GM18867 (cell line): Measurements from ENCODE around the gene PCK1.

Experiments
- ATAC-seq: cut with Tn5 transposase; IDR thresholded peaks from one replicate; pipeline ENCODE4 v1.9.1; 2021; ENCODE audit warnings: mild to moderate bottlenecking, moderate library complexity; ENCODE audit not compliant: unreplicated experiment

PCK1 gene

GRCh38 chr20:57559658-57560553 is 1.0 kb upstream of the PCK1 start:
- no peak for ATAC-seq

- no peak for ATAC-seq
Observed at GRCh38 chr20:57561356-57562279, 708 bp downstream of the PCK1 start.

GRCh38 chr20:57562541-57563465 is 1.9 kb downstream of the PCK1 start:
- no peak for ATAC-seq

- ATAC-seq = no peak
Observed at GRCh38 chr20:57563522-57563921, 2.6 kb downstream of the PCK1 start.

- ATAC-seq = no peak
Observed at GRCh38 chr20:57564180-57564802, 3.4 kb downstream of the PCK1 start.

- ATAC-seq = no peak
Observed at GRCh38 chr20:57564951-57565642, 4.2 kb downstream of the PCK1 start.

GRCh38 chr20:57566399-57566798 is 5.5 kb downstream of the PCK1 start:
- no peak for ATAC-seq

DNA sequence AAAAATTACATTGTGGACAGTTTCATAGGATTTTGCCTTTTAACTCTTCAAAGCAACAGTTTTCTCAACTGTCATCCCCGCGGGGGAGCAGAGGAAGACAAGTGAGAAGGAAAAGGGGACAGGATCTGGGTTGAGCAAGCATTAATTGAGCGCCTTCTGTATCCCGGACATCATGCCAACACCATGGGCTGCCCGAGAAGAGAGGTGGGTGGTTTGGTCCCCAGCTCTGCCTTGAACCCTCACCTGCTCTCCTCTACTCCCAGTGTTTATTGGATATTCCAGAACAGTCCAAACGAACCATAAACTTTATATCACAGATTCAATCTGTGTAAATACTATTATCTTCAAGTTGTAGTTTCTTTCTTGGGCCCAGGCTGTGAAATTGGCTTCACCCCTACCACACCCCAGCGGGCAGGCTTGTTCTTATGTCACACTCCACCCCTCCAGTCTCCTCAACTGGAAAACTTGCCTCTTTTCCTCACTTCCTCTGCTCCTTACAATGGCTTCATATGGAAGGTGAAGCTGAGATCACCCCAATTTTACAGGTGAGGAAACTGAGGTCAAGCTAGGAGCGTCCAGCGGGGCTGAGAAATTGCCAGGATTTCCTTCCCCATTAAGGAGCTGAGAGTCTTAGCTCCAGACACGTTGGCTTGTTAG is 6.0 kb downstream of the PCK1 start:
- no peak for ATAC-seq

DNA sequence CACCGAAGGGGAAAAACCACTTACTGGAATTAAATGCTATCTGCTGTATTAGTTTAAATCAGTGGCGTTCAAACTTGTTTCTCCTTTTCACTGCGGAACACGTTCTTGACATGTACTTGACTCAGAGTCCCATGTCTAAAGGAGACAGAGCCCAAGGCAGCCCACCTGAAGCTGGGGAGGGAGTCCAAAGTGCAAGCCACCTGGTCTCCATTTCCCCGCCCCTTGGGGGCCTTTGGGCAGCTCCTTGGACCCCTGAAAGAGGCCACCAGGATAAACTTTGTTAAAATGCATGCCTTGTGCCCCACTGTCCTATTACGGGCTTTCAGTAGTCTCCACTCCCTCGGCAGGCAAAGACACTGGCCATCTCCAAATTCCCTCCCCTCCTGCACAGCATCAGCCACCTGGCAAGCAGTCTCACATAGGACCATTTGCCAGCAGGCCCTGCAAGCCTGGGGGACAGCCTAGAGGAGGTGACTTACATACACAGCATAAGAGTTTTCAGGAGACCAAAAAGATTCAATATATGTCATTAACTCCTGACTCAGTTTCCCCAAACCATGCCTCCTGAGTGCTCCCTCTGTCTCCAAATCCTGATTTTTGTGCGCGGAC is 6.7 kb downstream of the PCK1 start:
- ATAC-seq = no peak

DNA sequence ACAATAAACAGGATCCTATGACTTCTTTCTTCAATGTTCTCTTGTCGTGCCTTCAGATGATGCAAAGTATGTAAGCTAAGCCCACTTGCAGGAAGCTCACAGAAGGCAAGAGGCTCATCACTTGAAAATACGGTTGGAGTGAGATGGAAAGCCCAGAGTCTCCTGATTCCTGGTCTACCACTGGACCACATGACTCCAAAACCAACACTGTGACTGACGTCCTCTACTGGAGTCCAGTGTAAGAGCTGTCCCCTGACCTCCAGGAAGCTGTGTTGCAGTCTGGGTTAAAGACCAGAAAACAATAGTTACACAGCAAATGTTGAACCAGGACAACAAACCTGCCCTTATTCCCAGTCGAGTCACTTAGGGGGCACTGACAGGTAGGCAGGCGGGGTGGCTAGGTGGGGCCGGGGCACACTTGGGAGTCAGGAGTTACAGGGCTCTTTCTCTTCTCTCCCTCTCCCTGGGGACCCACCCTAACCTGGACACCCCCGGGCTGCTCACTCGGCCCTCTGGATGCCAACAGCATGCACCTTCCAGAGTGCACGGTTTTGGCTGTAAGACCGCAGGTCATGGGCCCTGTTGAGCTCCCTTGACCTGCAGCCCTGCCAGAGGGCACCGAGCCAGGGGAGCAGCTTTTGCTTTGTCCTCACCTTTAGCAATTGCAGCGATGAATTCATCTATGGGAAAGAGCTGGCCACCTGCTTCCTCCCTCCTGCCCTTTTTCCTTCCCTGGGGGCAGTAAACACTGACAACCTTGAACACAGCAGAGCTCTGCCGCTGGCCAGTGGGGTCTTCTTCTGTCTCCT is 7.4 kb downstream of the PCK1 start:
- ATAC-seq = no peak

- ATAC-seq = no peak
Observed at GRCh38 chr20:57568960-57569359, 8.1 kb downstream of the PCK1 start.

DNA sequence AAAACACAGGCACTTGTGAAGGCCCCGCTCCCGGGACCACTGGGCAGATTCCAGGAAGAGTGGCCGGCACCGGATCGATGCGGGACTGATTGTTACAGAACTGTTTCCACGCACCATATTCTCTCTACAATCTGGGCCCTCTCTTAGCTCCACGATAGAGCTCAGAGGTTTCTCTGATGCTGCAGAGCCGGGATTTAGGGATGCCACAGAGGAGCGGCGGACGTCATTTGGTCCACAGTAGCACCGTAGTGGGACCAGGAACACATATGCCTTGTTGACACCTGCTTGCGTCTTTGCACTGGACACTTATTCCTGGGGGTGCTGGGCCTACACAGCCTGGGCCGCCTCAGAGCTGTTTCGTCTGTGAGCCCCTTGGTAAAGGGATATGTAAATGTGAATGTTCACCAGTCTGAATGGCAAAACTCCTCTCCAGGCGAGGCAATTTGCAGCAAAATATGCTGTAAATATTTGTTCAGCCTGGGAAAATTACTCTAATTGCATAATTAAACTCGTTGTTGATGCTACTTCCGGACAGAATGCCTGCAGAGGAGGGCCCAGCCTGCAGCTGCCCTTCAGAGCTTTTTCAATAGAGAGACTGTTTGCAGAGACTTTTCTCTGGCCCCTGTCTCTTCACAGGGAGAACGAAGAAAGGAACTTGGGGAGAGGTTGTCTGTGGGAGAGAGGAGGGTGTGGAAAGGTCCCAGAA is 9.4 kb downstream of the PCK1 start:
- no peak for ATAC-seq

GRCh38 chr20:57570920-57571319 is 10.0 kb downstream of the PCK1 start:
- no peak for ATAC-seq

DNA sequence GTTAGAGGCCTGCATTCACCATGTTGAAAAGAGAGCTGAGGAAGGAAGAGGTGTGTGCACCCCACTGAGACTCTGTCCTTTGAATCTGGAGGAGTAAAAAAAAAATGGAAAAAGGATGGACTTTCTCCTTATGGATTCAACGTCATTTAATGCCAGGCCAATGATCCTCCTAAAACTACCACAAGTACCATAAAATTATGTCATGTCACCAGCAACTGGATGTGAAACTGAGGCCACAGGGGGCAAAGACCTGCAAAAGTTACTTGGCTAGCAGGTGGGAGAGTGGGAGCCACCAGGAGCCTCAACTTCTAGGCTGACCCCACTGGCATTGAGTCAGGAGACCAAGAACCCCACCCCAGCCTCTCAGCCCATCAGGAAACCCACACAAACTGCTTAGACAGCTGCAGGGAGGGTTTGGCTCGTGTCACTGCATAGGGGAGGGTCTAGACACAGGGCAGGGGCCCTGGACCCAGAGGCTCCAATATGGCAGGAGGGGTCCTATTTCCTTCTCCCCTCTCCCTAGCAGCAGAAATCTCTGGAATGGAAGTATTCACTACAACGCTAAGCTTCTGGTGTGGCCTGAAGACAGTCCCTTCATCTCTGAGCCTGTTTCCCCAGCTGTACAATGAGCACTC is 11.0 kb downstream of the PCK1 start:
- ATAC-seq = no peak

- no peak for ATAC-seq
Observed at GRCh38 chr20:57573242-57573641, 12.3 kb downstream of the PCK1 start.

DNA sequence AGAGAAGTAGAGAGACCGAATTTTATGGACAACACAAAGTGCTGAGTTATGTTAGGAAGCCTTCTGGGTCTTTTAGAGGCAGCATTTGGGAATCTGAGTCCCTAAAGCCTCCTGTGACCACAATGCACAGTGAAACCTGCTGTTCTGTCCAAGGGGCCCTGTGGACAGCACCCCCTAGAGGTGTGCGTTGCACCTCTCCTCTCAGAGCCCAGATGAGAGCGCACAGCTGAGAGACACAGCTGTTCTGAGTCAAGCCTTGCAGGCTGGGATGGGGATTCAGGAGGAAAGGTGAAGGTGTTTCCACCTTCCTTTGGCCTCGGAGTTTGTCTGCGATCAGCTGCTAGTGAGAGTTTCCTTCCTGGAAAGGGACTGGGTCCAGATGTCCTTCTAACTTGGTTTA is 13.0 kb downstream of the PCK1 start:
- no peak for ATAC-seq

DNA sequence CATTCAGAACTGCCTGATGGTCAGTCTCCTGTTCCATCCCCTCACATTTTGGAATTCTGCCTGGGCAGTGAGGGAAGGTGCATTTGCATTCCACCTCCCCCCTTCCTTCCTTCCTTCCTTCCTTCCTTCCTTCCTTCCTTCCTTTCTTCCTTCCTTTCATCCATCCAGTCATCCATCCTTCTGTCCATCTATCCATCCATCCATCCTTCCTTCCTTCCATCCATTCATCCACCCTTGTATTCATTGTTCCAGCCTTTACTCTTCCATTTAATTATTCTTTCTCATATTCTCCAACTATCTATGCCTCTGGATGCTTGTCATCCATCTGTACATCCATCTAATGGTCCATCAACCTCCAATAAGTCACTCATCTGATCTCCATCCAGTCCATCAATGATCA is 14.0 kb downstream of the PCK1 start:
- no peak for ATAC-seq
